Endothelial cell (in vitro differentiated cells): ENCODE results near the gene ARHGEF26. TPM values are rescaled to one million over a fixed set of nuclear protein-coding genes. Genes with fewer than 3 reads are reported as not detected.

ENCODE experiments used
- DNase-seq: peaks from one replicate; pipeline ENCODE4 v3.0.0; 2021; ENCODE audit warnings: low spot score
- H3K27ac Mint-ChIP-seq: one replicate; pipeline ENCODE4 v1.8.0; 2021; ENCODE audit warnings: mixed read lengths, inconsistent platforms; ENCODE audit not compliant: unreplicated experiment
- H3K27me3 Mint-ChIP-seq: one replicate; pipeline ENCODE4 v1.8.0; 2021; ENCODE audit warnings: mild to moderate bottlenecking, moderate library complexity, mixed read lengths, inconsistent platforms; ENCODE audit not compliant: unreplicated experiment
- H3K36me3 Mint-ChIP-seq: one replicate; pipeline ENCODE4 v1.8.0; 2021; ENCODE audit warnings: mild to moderate bottlenecking, low read depth, mixed read lengths, inconsistent platforms; ENCODE audit not compliant: unreplicated experiment
- H3K4me1 Mint-ChIP-seq: one replicate; pipeline ENCODE4 v1.8.0; 2021; ENCODE audit warnings: mild to moderate bottlenecking, mixed read lengths, inconsistent platforms; ENCODE audit not compliant: unreplicated experiment
- H3K4me3 Mint-ChIP-seq: one replicate; pipeline ENCODE4 v1.8.0; 2021; ENCODE audit warnings: mild to moderate bottlenecking, mixed read lengths, inconsistent platforms; ENCODE audit not compliant: unreplicated experiment
- H3K9me3 Mint-ChIP-seq: one replicate; pipeline ENCODE4 v1.8.0; 2021; ENCODE audit warnings: mixed read lengths, inconsistent platforms; ENCODE audit not compliant: unreplicated experiment
- CTCF ChIP-seq: fragments of 200-600 bp; sonication (generic); IDR thresholded peaks from one replicate; pipeline ENCODE4 v1.5.0; 2021; ENCODE audit warnings: antibody characterized with exemption; ENCODE audit not compliant: unreplicated experiment
- total RNA-seq: library from RNA; stranded (reverse); fragmentation: NEBNext Ultra II Directional; extraction: Animal tissue kit (Norgen Biotek cat#: 25700); gene quantifications from one replicate; pipeline ENCODE4 v1.2.1, GENCODE V29; 2021; ENCODE audit not compliant: unreplicated experiment

ARHGEF26 gene
- total RNA-seq, 1 donor from 2014 or later: 22.9 TPM

GRCh38 chr3:154194877-154195276 lies 73.7 kb downstream of the ARHGEF26 start:
- H3K4me1 Mint-ChIP-seq: peaks cover 9% of the 10 kb centered on the region
- peaks cover 2% of the 10 kb centered on the region for H3K27me3 Mint-ChIP-seq
- no peaks in the 10 kb centered on the region for H3K9me3 Mint-ChIP-seq
- no peak for DNase-seq
- H3K36me3 Mint-ChIP-seq: peaks cover 36% of the 10 kb centered on the region
- no peak for TF ChIP-seq CTCF
- peak overlapping the region; percentile 7 for H3K4me3 Mint-ChIP-seq
- no peak overlapping the region for H3K27ac Mint-ChIP-seq

DNA sequence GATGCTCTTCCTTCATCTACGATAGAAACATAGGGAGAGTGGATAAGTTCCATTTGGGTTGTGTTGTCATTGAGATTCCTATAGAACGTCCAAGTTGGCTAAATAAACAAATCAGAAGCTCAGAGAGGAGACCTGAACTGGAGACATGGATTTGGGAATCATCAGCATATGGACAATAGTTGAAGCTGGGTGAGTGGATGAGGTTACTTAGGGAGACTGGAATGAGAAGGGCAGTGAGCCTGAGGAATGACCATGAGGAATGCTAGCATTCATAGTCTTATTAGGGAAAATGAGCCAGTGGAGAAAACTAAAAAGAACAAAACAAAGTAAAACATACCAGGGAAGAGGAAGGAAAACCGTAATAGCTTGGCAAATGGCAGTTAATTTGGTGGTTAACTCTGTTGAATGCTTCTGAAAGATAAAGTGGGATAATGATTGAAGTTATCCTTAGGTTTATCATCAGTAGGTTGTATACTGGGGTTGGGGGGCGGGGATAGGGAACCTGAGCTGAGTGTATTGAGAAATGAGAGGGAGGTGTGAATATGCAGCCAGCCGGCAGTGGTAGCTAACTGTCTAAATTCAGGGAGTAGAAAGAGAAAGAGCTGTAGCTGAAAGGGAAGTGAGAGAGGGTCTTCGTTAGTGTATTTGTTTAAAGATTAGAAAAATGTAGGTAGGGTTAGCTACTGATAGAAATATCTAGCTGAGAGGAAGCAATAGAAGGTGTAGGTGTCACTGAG lies 74.6 kb downstream of the ARHGEF26 start:
- no peak overlapping the region for H3K27ac Mint-ChIP-seq

DNA sequence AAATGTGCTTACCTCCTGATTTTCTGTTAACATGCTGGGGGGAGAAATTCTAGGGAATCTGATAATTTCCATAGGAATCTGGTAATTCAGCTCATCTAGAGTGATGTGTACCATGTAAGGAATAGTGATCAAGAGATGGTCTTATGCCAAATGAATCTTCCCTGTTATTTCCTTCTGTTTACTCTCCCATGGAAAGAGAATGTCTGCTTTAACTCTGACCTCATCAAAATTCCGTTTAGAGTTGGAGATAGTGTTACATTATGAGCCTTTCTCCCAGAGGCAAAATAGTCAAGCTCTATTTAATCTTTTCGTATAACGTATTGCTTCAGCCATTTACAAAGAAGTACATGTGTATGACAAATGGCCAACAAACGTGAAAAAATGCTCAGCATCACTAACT lies 76.6 kb downstream of the ARHGEF26 start:
- no peaks in the 10 kb centered on the region for H3K27me3 Mint-ChIP-seq
- H3K36me3 Mint-ChIP-seq: peaks cover 41% of the 10 kb centered on the region
- no peak overlapping the region for H3K27ac Mint-ChIP-seq
- no peak for TF ChIP-seq CTCF
- no peak overlapping the region for H3K4me3 Mint-ChIP-seq
- no peaks in the 10 kb centered on the region for H3K9me3 Mint-ChIP-seq
- no peak for DNase-seq
- H3K4me1 Mint-ChIP-seq: peaks cover 3% of the 10 kb centered on the region

More for the DNA sequence above, 74.6 kb downstream of the ARHGEF26 start:
- no peak for TF ChIP-seq CTCF
- Mint-ChIP-seq H3K4me3 (no peak overlapping the region), H3K9me3 (no peaks in the 10 kb centered on the region), H3K4me1 (peaks cover 9% of the 10 kb centered on the region), H3K36me3 (peaks cover 41% of the 10 kb centered on the region), H3K27me3 (peaks cover 2% of the 10 kb centered on the region)
- DNase-seq: no peak

- H3K36me3 Mint-ChIP-seq: peaks cover 62% of the 10 kb centered on the region
- H3K4me3 Mint-ChIP-seq: no peak overlapping the region
- peaks cover 2% of the 10 kb centered on the region for H3K27me3 Mint-ChIP-seq
- no peak for TF ChIP-seq CTCF
- H3K27ac Mint-ChIP-seq: no peak overlapping the region
- no peak for DNase-seq
- no peaks in the 10 kb centered on the region for H3K9me3 Mint-ChIP-seq
- H3K4me1 Mint-ChIP-seq: no peaks in the 10 kb centered on the region
These were observed 88.3 kb downstream of the ARHGEF26 start for GRCh38 chr3:154209499-154209898.

- H3K4me1 Mint-ChIP-seq: no peaks in the 10 kb centered on the region
- peaks cover 58% of the 10 kb centered on the region for H3K36me3 Mint-ChIP-seq
- H3K27me3 Mint-ChIP-seq: peaks cover 2% of the 10 kb centered on the region
- H3K9me3 Mint-ChIP-seq: no peaks in the 10 kb centered on the region
- no peak overlapping the region for H3K4me3 Mint-ChIP-seq
- no peak for TF ChIP-seq CTCF
- DNase-seq: no peak
- H3K27ac Mint-ChIP-seq: no peak overlapping the region
These were observed 89.8 kb downstream of the ARHGEF26 start for GRCh38 chr3:154210986-154211385.
